ENCODE measurements around the gene FMNL3. TPM values are rescaled to one million over a fixed set of nuclear protein-coding genes. Genes with fewer than 3 reads are reported as not detected.

FMNL3 gene
- total and polyA plus RNA-seq, 2 of the 13 experiments (the other 11 are each of a cell fraction or from before 2014, with no cell fraction given), result 0.44 to 1.1 TPM

DNA sequence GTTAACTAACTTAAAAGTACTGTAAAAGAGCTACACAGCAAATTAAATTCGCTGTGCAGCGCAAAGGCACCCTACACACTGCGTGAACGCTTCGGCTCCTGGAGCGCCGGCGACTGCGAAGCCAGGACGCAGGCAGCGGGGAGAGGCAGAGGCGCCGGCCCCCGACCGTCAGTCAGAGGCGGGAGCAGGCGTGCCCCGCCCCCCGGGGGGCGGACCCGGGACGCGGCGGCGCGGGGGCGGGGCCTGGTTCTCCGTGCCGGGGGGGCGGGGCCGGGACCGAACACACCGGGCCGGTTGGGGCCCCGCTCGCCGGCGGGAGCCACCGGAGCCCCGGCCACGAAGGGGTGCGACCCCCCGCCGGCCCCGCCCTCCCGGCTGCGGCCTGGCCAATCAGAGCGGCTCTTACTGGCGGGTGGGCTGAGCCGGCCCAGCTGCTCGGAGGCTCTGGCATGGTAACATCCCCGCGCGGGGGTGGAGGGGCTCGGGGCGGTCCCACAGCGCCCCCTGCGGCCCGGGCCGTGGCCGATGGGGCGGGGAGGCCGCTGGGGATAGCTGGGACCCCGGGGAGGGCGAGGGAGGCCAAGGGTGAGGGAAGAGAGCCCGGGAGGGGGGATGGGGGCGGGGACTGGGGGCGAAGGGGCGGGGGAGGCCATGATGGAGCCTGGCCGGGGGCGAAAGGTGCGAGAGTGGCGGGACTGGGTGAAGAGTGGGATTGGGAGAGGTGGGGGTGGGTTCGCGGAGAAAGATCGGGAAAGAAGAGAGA lies 83.9 kb downstream of the FMNL3 start, which contains the start of gene PRPF40B (continued):
- TF ChIP-seq GATAD2A (CRISPR knock-in tag; IDR thresholded peaks at IDR 0.05), result no peak
- 0 out of 2 replicates have a peak, but pooled peaks have one; percentile 40 for TF ChIP-seq ZNF891 (CRISPR knock-in tag; IDR thresholded peaks at IDR 0.05)
- TF ChIP-seq HDAC2 (CRISPR knock-in tag; IDR thresholded peaks at IDR 0.05), result peak; percentile 14; the same call in 1 of the 2 replicates
- TF ChIP-seq, protein P1, sequence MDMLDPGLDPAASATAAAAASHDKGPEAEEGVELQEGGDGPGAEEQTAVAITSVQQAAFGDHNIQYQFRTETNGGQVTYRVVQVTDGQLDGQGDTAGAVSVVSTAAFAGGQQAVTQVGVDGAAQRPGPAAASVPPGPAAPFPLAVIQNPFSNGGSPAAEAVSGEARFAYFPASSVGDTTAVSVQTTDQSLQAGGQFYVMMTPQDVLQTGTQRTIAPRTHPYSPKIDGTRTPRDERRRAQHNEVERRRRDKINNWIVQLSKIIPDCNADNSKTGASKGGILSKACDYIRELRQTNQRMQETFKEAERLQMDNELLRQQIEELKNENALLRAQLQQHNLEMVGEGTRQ (IDR thresholded peaks at IDR 0.05; ENCODE audit: low read depth, low read length), result no peak
- TF ChIP-seq, protein P1 (CRISPR knock-in tag; IDR thresholded peaks at IDR 0.05; ENCODE audit: borderline replicate concordance), result no peak
- TF ChIP-seq MBD4 (IDR thresholded peaks at IDR 0.05; ENCODE audit: borderline replicate concordance, low read length), result no peak
- 0 out of 2 replicates have a peak, but pooled peaks have one; percentile 50 for TF ChIP-seq POGZ (CRISPR knock-in tag; IDR thresholded peaks at IDR 0.05)
- TF ChIP-seq CEBPB (IDR thresholded peaks at IDR 0.05; ENCODE audit: borderline replicate concordance, low read depth, low read length), result no peak
- no peak; the same call in 1 of the 2 replicates for TF ChIP-seq ZNF335 (CRISPR knock-in tag; IDR thresholded peaks at IDR 0.05)
- no peak for TF ChIP-seq ZNF557 (CRISPR knock-in tag; IDR thresholded peaks at IDR 0.05)
- TF ChIP-seq JUND (CRISPR knock-in tag; IDR thresholded peaks at IDR 0.05), result no peak
- peak; percentile 74 for TF ChIP-seq KLF6 (CRISPR knock-in tag; IDR thresholded peaks at IDR 0.05)
- TF ChIP-seq, protein P2, sequence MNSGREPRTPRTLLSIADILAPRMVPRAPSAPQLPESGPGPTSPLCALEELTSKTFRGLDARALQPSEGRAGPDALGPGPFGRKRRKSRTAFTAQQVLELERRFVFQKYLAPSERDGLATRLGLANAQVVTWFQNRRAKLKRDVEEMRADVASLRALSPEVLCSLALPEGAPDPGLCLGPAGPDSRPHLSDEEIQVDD (CRISPR knock-in tag; IDR thresholded peaks at IDR 0.05; ENCODE audit: borderline replicate concordance), result no peak
- peak; percentile 77; the same call in 1 of the 2 replicates for TF ChIP-seq MYPOP (CRISPR knock-in tag; IDR thresholded peaks at IDR 0.05)
- TF ChIP-seq, protein P3, sequence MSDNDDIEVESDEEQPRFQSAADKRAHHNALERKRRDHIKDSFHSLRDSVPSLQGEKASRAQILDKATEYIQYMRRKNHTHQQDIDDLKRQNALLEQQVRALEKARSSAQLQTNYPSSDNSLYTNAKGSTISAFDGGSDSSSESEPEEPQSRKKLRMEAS (IDR thresholded peaks at IDR 0.05), result peak; percentile 61
- TF ChIP-seq ZNF720 (CRISPR knock-in tag; IDR thresholded peaks at IDR 0.05), result no peak
- TF ChIP-seq KLF12 (CRISPR knock-in tag; IDR thresholded peaks at IDR 0.05; ENCODE audit: borderline replicate concordance), result 0 out of 2 replicates have a peak, but pooled peaks have one; percentile 14
- no peak for TF ChIP-seq SYNCRIP (IDR thresholded peaks at IDR 0.05; ENCODE audit: insufficient read depth, low read depth, low read length)
- TF ChIP-seq ZNF138 (CRISPR knock-in tag; IDR thresholded peaks at IDR 0.05; ENCODE audit: low read depth), result no peak
- TF ChIP-seq ZNF780A (CRISPR knock-in tag; IDR thresholded peaks at IDR 0.05), result no peak
- 0 out of 2 replicates have a peak, but pooled peaks have one; percentile 20 for TF ChIP-seq ZSCAN31 (CRISPR knock-in tag; IDR thresholded peaks at IDR 0.05; ENCODE audit: low read depth)
- TF ChIP-seq RXRA (CRISPR knock-in tag; IDR thresholded peaks at IDR 0.05), result 0 out of 2 replicates have a peak, but pooled peaks have one; percentile 50
- TF ChIP-seq, protein P4, sequence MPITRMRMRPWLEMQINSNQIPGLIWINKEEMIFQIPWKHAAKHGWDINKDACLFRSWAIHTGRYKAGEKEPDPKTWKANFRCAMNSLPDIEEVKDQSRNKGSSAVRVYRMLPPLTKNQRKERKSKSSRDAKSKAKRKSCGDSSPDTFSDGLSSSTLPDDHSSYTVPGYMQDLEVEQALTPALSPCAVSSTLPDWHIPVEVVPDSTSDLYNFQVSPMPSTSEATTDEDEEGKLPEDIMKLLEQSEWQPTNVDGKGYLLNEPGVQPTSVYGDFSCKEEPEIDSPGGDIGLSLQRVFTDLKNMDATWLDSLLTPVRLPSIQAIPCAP (CRISPR knock-in tag; IDR thresholded peaks at IDR 0.05; ENCODE audit: low read depth), result no peak
- peak; percentile 42 for TF ChIP-seq STAG1 (CRISPR knock-in tag; IDR thresholded peaks at IDR 0.05)
- TF ChIP-seq SKI (IDR thresholded peaks at IDR 0.05; ENCODE audit: partially characterized antibody), result no peak
- TF ChIP-seq ZNF615 (CRISPR knock-in tag; IDR thresholded peaks at IDR 0.05; ENCODE audit: borderline replicate concordance), result no peak
- no peak for TF ChIP-seq ZNF136 (CRISPR knock-in tag; IDR thresholded peaks at IDR 0.05; ENCODE audit: low read depth)
